NCI-H2029 (cell line): ENCODE results near the gene CAB39L.
"Not testable (repeated sequence)": the region's sequence is repeated elsewhere in the genome, so short reads cannot be mapped to it uniquely, and the experiment has no call there.

Experiments
- DNase-seq: peaks from one replicate; lab custom pipeline; 2025; lab: John Stamatoyannopoulos, UW

Gene CAB39L

GRCh38 chr13:49308097-49308875 is 135.6 kb downstream of the CAB39L start:
- no peak for DNase-seq

GRCh38 chr13:49307365-49307764 is 136.5 kb downstream of the CAB39L start:
- no peak for DNase-seq

- DNase-seq = no peak
Measured at GRCh38 chr13:49305792-49306425, 138.0 kb downstream of the CAB39L start.

GRCh38 chr13:49304763-49305700 is 138.8 kb downstream of the CAB39L start:
- no peak for DNase-seq

GRCh38 chr13:49304356-49304755 is 139.5 kb downstream of the CAB39L start:
- no peak for DNase-seq

- no peak for DNase-seq
Measured at GRCh38 chr13:49303533-49304252, 140.2 kb downstream of the CAB39L start.

- no peak for DNase-seq
Measured at GRCh38 chr13:49302817-49303216, 141.0 kb downstream of the CAB39L start.

GRCh38 chr13:49302222-49302621 is 141.6 kb downstream of the CAB39L start:
- DNase-seq = no peak

- peak; percentile 21 for DNase-seq
Measured at GRCh38 chr13:49300739-49301589, 142.9 kb downstream of the CAB39L start.

GRCh38 chr13:49300276-49300675 is 143.6 kb downstream of the CAB39L start:
- DNase-seq = no peak

GRCh38 chr13:49298903-49299605 is 144.8 kb downstream of the CAB39L start:
- no peak for DNase-seq

- DNase-seq = no peak
Measured at GRCh38 chr13:49298416-49298815, 145.4 kb downstream of the CAB39L start.

- DNase-seq = no peak
Measured at GRCh38 chr13:49297338-49297737, 146.5 kb downstream of the CAB39L start.

- no peak for DNase-seq
Measured at GRCh38 chr13:49296659-49297058, 147.2 kb downstream of the CAB39L start.

GRCh38 chr13:49295244-49295643 is 148.6 kb downstream of the CAB39L start:
- no peak for DNase-seq

GRCh38 chr13:49294723-49295122 is 149.1 kb downstream of the CAB39L start:
- not testable (repeated sequence) for DNase-seq

GRCh38 chr13:49292742-49293486 is 150.9 kb downstream of the CAB39L start:
- peak; percentile 38 for DNase-seq

- no peak for DNase-seq
Measured at GRCh38 chr13:49288458-49288857, 155.4 kb downstream of the CAB39L start.

GRCh38 chr13:49287995-49288394 is 155.9 kb downstream of the CAB39L start:
- DNase-seq = no peak
